AG10803 (cell line): ENCODE results near the gene DMAP1.

ENCODE experiments used
- DNase-seq: peaks from one replicate; pipeline ENCODE4 v3.0.0; 2010; ENCODE audit warnings: low read depth
- H3K4me3 ChIP-seq: 2 replicates; pipeline ENCODE4 v1.5.1; 2011; ENCODE audit warnings: mild to moderate bottlenecking, low read length, control low read depth
- TF ChIP-seq, protein P1 (sequence below): conservative IDR thresholded peaks from 2 replicates; pipeline ENCODE4 v1.5.1; 2011; ENCODE audit warnings: mild to moderate bottlenecking, low read length, control low read depth, inconsistent platforms

Gene DMAP1

GRCh38 chr1:44220755-44221154 lies 7.5 kb downstream of the DMAP1 start:
- TF ChIP-seq, protein P1, sequence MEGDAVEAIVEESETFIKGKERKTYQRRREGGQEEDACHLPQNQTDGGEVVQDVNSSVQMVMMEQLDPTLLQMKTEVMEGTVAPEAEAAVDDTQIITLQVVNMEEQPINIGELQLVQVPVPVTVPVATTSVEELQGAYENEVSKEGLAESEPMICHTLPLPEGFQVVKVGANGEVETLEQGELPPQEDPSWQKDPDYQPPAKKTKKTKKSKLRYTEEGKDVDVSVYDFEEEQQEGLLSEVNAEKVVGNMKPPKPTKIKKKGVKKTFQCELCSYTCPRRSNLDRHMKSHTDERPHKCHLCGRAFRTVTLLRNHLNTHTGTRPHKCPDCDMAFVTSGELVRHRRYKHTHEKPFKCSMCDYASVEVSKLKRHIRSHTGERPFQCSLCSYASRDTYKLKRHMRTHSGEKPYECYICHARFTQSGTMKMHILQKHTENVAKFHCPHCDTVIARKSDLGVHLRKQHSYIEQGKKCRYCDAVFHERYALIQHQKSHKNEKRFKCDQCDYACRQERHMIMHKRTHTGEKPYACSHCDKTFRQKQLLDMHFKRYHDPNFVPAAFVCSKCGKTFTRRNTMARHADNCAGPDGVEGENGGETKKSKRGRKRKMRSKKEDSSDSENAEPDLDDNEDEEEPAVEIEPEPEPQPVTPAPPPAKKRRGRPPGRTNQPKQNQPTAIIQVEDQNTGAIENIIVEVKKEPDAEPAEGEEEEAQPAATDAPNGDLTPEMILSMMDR = no peak
- no peak overlapping the region for H3K4me3 ChIP-seq
- DNase-seq = no peak

DNA sequence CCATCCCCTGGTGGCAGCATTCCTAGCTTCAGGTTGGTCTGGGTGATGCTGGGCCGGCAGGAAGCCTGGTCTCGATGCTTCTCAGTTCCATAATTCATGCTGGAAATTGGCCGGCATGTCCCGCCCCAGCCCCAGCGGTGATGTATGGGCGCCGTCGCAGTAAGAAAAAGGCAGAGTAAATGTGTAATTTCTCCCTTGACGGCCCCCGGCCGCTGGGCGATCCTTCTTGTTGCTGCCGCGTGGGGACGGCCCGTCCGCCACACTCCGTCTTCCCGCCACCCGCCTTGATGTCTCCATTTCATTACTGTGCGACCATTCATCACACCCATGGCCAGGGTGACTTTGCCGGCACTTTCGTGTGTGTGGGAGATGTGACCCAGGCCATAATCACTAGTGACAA lies 8.5 kb downstream of the DMAP1 start:
- H3K4me3 ChIP-seq = no peak overlapping the region
- DNase-seq = no peak
- TF ChIP-seq, protein P1 = no peak

- H3K4me3 ChIP-seq = no peak overlapping the region
- TF ChIP-seq, protein P1 = no peak
- no peak for DNase-seq
These were observed 9.3 kb downstream of the DMAP1 start for GRCh38 chr1:44222397-44223186.

DNA sequence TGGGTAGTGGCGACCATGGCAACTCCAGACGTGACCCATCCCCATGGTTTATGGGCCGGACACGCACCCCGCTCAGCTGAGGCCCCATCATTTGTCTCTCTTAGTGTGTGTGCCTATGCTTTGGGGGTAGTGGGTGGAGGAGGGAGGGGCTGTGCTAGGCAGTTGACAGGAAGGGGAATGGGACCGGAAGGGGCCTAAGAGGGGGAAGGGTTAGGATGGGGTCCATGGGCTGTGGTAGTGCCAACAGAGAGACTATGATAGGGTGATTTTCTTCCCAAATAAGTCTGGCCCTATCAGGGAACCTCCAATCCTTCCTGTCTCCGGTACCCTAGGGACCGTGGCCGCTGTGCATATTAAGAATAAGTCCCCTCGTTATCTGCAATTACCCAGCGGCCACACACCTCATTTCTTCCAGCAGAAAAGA lies 9.9 kb downstream of the DMAP1 start:
- TF ChIP-seq, protein P1 = no peak
- DNase-seq = no peak
- H3K4me3 ChIP-seq = no peak overlapping the region

DNA sequence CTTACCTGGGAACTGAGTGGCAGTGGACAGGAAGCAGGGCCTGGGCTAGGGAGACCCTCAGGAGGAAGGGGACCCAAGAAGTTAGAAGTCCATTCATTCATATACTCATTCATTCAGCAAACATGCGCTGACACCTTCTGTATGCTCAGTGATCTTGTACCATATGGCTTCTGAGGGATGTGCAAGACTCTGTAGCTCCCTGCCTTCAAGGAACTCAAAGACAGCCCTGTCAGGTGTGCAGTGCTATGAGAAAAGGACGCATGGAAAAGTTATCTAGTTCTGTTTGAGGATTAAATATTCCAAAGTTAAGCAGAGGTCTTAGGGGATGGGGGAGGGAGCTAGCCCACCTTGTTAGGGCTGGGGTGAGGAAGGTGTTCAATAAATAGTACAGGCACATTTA lies 12.5 kb downstream of the DMAP1 start:
- no peak for DNase-seq
- TF ChIP-seq, protein P1 = no peak
- no peak overlapping the region for H3K4me3 ChIP-seq

- H3K4me3 ChIP-seq = no peak overlapping the region
- TF ChIP-seq, protein P1 = no peak
- peak; percentile 25 for DNase-seq
These were observed 13.9 kb downstream of the DMAP1 start for GRCh38 chr1:44227211-44227610.

DNA sequence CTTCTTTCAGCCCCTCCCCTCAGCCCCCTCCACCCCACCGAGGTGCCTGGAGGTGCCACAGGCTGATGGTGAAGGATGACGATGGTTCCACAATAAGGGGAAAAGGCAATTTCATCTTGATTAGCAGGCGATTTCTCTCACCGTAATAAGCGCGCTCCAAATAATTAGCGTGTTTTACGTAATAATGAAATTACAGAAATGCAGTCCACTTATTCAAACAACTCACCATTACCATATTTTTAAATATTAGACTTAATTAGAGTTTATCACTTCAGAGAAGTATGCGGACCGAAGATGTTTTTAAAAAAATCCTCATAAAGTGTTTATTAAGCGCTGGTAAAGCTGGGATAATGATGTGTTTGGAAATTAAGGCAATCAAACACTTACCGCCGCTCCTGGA lies 14.9 kb downstream of the DMAP1 start:
- no peak for DNase-seq
- TF ChIP-seq, protein P1 = no peak
- no peak overlapping the region for H3K4me3 ChIP-seq
